GM23248 (cell line): Measurements from ENCODE around the gene KEAP1.

ENCODE experiments used
- EZH2 ChIP-seq: fragments of 200-600 bp; sonication (generic); IDR thresholded peaks from 2 replicates; pipeline ENCODE4 v1.6.1; 2018; ENCODE audit warnings: antibody characterized with exemption, mild to moderate bottlenecking; ENCODE audit not compliant: insufficient read depth, poor library complexity, severe bottlenecking
- EZH2phosphoT487 ChIP-seq: fragments of 200-600 bp; sonication (generic); IDR thresholded peaks from 2 replicates; pipeline ENCODE4 v1.6.1; 2018; ENCODE audit warnings: antibody characterized with exemption, moderate library complexity, mild to moderate bottlenecking, low read depth; ENCODE audit not compliant: insufficient read depth

GRCh38 chr19:10449037-10449436 is 54.1 kb downstream of the KEAP1 start:
- TF ChIP-seq EZH2 (no peak), EZH2phosphoT487 (no peak)
